Measurements from ENCODE around the gene FSTL4. TPM values are rescaled to one million over a fixed set of nuclear protein-coding genes. Genes with fewer than 3 reads are reported as not detected.
A peak's percentile ranks its signal among the peaks of the same experiment; 100 is the strongest.

The FSTL4 gene
- total and polyA plus RNA-seq, 2 of the 13 experiments (the other 11 are each of a cell fraction or from before 2014, with no cell fraction given): 2.1 to 3.0 TPM

- TF ChIP-seq ZNF784 (CRISPR knock-in tag; IDR thresholded peaks at IDR 0.05; ENCODE audit: borderline replicate concordance) (no peak), GMEB2 (CRISPR knock-in tag; IDR thresholded peaks at IDR 0.05; ENCODE audit: low read depth) (no peak), ZNF275 (CRISPR knock-in tag; IDR thresholded peaks at IDR 0.05; ENCODE audit: borderline replicate concordance) (no peak)
Measured at GRCh38 chr5:133299728-133300127, 312.6 kb downstream of the FSTL4 start (continued).

GRCh38 chr5:133299021-133299420 is 313.3 kb downstream of the FSTL4 start:
- Histone ChIP-seq H3K4me2 (ENCODE audit: low read depth, low read length) (no peak overlapping the region), H3K27me3 (ENCODE audit: control insufficient read depth in 1 of 2, insufficient read depth in 2 of 2, low read length in 2 of 2) (peaks cover 0 to 33% of the 10 kb centered on the region in 2 experiments), H3K27ac (ENCODE audit: extremely low read length, insufficient read depth, low read length) (no peak overlapping the region), H3K4me1 (ENCODE audit: insufficient read depth, low read length) (no peaks in the 10 kb centered on the region), H3K36me3 (replicated peaks in 1 of 2; ENCODE audit: control insufficient read depth in 1 of 2, insufficient read depth in 2 of 2, low read length in 2 of 2) (no peaks in the 10 kb centered on the region), H4K20me1 (ENCODE audit: insufficient read depth, low read length) (no peaks in the 10 kb centered on the region), H3K9ac (ENCODE audit: insufficient read depth, low read depth, low read length) (no peak overlapping the region), H3K9me3 (ENCODE audit: low read length) (no peaks in the 10 kb centered on the region), H2AFZ (ENCODE audit: low read length) (no peak overlapping the region), H3K79me2 (ENCODE audit: insufficient read depth, low read length) (no peaks in the 10 kb centered on the region), H3K4me3 (replicated peaks in 1 of 3; ENCODE audit: insufficient read depth in 1 of 3, low read depth in 2 of 3, low read length in 3 of 3) (no peak overlapping the region)
- intact Hi-C loops (cut with micrococcal nuclease; ENCODE audit: unreplicated experiment) (no loop called here), in situ Hi-C loops (cut with HindIII; ENCODE audit: extremely low pct_ligation_motif_present, low pct_unique_long_range_greater_than_20kb) (no loop called here)
- no peak for FAIRE-seq
- 0% methylated on average over 1 of the region's 1 CpG for WGBS (ENCODE audit: low lambda C conversion rate)
- BruUV-seq (replicated peaks): no TSS peak
- no peak for TF ChIP-seq MXD3 (CRISPR knock-in tag; IDR thresholded peaks at IDR 0.05)
- TF ChIP-seq ZNF281 (CRISPR knock-in tag; IDR thresholded peaks at IDR 0.05; ENCODE audit: borderline replicate concordance): no peak
- ChIA-PET CTCF (ENCODE audit: low intra/inter-chr PET ratio, low total read pairs) (no interaction called here), POLR2A (no interaction called here)
- peak; percentile 45 for ATAC-seq
- no peak for DNase-seq (ENCODE audit: low spot score)

Measured in HepG2 (cell line).